ENCODE results near the gene NEB. TPM values are rescaled to one million over a fixed set of nuclear protein-coding genes. Genes with fewer than 3 reads are reported as not detected.

Gene NEB
- total and polyA plus RNA-seq, 2 experiments from 2014 or later, result 0.40 to 1.2 TPM

DNA sequence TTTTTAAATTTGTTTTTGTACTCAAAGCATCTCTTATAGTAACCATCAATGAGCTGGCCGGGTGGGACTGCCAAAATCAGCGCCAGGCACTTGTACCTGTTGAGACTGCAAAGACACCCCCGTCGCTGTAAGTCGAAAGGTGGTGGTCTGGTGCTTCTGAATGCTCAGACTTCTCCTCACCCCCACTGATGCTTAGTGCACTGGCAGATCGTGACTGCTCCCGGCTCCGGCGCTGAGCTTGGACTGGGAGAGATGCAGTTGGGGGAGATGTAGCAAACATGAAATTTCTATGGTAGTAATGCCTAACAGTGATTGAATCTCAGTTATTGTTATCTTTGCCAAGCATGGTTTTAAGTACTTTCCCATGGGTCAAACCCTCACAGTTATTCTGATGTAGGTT, 244.0 kb downstream of the NEB start:
- H3K27ac ChIP-seq, result no peak overlapping the region
- no peaks in the 10 kb centered on the region for H3K4me1 ChIP-seq (ENCODE audit: low read depth)
- H3K4me3 ChIP-seq, result no peak overlapping the region
- TF ChIP-seq CTCF (IDR thresholded peaks at IDR 0.05; ENCODE audit: low read depth, low read length), result no peak
- no peak for DNase-seq (ENCODE audit: low read depth in 1 of 2, low spot score in 1 of 2)
- H3K36me3 ChIP-seq, result no peaks in the 10 kb centered on the region
- H3K9me3 ChIP-seq (ENCODE audit: low read depth), result no peaks in the 10 kb centered on the region
- H3K27me3 ChIP-seq, result no peaks in the 10 kb centered on the region

- TF ChIP-seq CTCF (IDR thresholded peaks at IDR 0.05; ENCODE audit: low read depth, low read length), result no peak
- DNase-seq (ENCODE audit: low read depth in 1 of 2, low spot score in 1 of 2), result no peak
These were observed 248.2 kb downstream of the NEB start for GRCh38 chr2:151486053-151486452.

DNA sequence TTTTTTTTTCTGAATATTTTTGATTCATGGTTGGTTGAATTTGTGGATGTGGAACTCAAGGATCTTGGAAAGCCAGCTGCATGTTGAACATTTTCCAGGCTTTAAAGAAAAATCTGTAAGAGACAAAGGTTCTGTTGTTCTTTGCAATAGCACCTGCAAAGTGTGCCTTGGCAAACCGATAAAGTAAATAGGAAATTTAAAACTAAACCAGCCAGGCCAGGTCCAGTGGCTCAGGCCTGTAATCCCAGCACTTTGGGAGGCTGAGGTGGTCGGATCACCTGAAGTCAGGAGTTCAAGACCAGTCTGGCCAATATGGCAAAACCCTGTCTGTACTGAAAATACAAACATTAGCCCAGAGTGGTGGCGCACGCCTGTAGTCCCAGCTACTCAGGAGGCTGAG, 250.2 kb downstream of the NEB start:
- no peak for TF ChIP-seq CTCF (IDR thresholded peaks at IDR 0.05; ENCODE audit: low read depth, low read length)

More at GRCh38 chr2:151486053-151486452, 248.2 kb downstream of the NEB start:
- H3K27me3 ChIP-seq, result no peaks in the 10 kb centered on the region
- H3K4me3 ChIP-seq, result no peak overlapping the region
- no peaks in the 10 kb centered on the region for H3K36me3 ChIP-seq
- no peak overlapping the region for H3K27ac ChIP-seq
- H3K4me1 ChIP-seq (ENCODE audit: low read depth), result no peaks in the 10 kb centered on the region
- H3K9me3 ChIP-seq (ENCODE audit: low read depth), result no peaks in the 10 kb centered on the region

DNA sequence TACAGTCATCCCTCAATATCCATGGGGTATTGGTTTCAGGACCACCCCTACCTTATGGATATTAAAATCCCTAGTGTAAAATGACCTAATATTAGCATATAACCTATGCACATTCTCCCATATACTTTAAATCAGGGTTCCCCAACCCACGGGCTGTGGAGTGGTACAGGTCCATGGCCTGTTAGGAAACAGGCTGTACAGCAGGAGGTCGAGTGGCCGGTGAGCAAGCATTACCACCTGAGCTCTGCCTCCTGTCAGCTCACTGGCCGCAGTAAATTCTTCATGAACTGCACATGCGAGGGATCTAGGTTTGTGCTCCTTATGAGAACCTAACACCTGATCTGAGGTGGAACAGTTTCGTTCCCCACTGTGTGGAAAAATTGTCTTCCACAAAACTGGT, 250.7 kb downstream of the NEB start:
- no peak for TF ChIP-seq CTCF (IDR thresholded peaks at IDR 0.05; ENCODE audit: low read depth, low read length)
- no peak overlapping the region for H3K4me3 ChIP-seq
- H3K9me3 ChIP-seq (ENCODE audit: low read depth), result no peaks in the 10 kb centered on the region
- H3K4me1 ChIP-seq (ENCODE audit: low read depth), result no peaks in the 10 kb centered on the region
- no peaks in the 10 kb centered on the region for H3K27me3 ChIP-seq
- peaks cover 8% of the 10 kb centered on the region for H3K36me3 ChIP-seq
- H3K27ac ChIP-seq, result no peak overlapping the region
- no peak for DNase-seq (ENCODE audit: low read depth in 1 of 2, low spot score in 1 of 2)

More for the DNA sequence above, 250.2 kb downstream of the NEB start:
- H3K36me3 ChIP-seq, result peaks cover 4% of the 10 kb centered on the region
- H3K4me1 ChIP-seq (ENCODE audit: low read depth), result no peaks in the 10 kb centered on the region
- no peaks in the 10 kb centered on the region for H3K9me3 ChIP-seq (ENCODE audit: low read depth)
- H3K4me3 ChIP-seq, result no peak overlapping the region
- H3K27ac ChIP-seq, result no peak overlapping the region
- no peak for DNase-seq (ENCODE audit: low read depth in 1 of 2, low spot score in 1 of 2)
- H3K27me3 ChIP-seq, result no peaks in the 10 kb centered on the region

DNA sequence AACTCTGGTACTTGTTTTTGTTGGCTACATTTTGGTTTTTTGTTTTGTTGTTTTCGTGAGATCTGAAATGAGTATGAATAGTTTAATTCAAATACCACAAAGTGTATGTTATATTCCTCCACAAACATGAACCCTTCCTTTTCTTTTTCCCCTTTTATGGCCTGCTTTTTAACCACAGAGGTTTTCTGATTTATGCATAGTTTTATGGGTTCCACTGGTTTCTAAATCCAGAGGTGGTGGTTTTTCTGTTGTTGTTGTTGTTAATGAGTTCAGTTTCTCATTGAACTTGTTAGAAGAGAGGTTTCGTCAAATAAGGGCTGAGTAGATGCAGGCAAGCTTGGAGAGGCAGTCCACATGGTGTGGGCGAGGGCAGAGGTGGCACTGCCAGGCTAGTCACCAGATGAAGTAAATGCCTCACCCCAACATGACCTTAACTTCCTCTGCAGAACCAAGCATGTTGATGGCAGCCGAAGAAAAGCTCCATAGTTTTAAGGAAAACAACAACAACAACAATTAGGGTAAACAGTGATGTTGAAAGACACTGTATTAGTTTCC, 252.0 kb downstream of the NEB start:
- H3K27ac ChIP-seq, result no peak overlapping the region
- DNase-seq (ENCODE audit: low read depth in 1 of 2, low spot score in 1 of 2), result no peak
- H3K4me3 ChIP-seq, result no peak overlapping the region
- no peaks in the 10 kb centered on the region for H3K4me1 ChIP-seq (ENCODE audit: low read depth)
- no peak for TF ChIP-seq CTCF (IDR thresholded peaks at IDR 0.05; ENCODE audit: low read depth, low read length)
- H3K27me3 ChIP-seq, result no peaks in the 10 kb centered on the region
- no peaks in the 10 kb centered on the region for H3K9me3 ChIP-seq (ENCODE audit: low read depth)
- H3K36me3 ChIP-seq, result peaks cover 8% of the 10 kb centered on the region
